Adipocyte (in vitro differentiated cells): ENCODE data around the gene RTN4IP1.
"Not testable (repeated sequence)": the region's sequence is repeated elsewhere in the genome, so short reads cannot be mapped to it uniquely, and the experiment has no call there.

Experiments
- DNase-seq: peaks from one replicate; pipeline ENCODE4 v3.0.0-alpha.2; 2015; ENCODE audit warnings: low read depth
- H3K27me3 ChIP-seq: replicated peaks from 2 replicates; pipeline ENCODE4 v1.7.0; 2013; ENCODE audit warnings: mild to moderate bottlenecking, low read length, moderate library complexity; ENCODE audit not compliant: control insufficient read depth, insufficient read depth
- H3K36me3 ChIP-seq: 2 replicates; pipeline ENCODE4 v1.7.0; 2013; ENCODE audit warnings: low read length, mild to moderate bottlenecking, moderate library complexity; ENCODE audit not compliant: control insufficient read depth, insufficient read depth, severe bottlenecking
- H3K4me1 ChIP-seq: 2 replicates; pipeline ENCODE4 v1.7.0; 2013; ENCODE audit warnings: mild to moderate bottlenecking, low read length, moderate library complexity; ENCODE audit not compliant: control insufficient read depth, insufficient read depth
- H3K4me3 ChIP-seq: 2 replicates; pipeline ENCODE4 v1.7.0; 2013; ENCODE audit warnings: mild to moderate bottlenecking, low read length, moderate library complexity
- H3K9ac ChIP-seq: 2 replicates; pipeline ENCODE4 v1.7.0; 2013; ENCODE audit warnings: mild to moderate bottlenecking, low read length, moderate library complexity
- H3K9me3 ChIP-seq: 2 replicates; pipeline ENCODE4 v1.7.0; 2013; ENCODE audit warnings: mild to moderate bottlenecking, low read length, moderate library complexity; ENCODE audit not compliant: control insufficient read depth

RTN4IP1 gene

DNA sequence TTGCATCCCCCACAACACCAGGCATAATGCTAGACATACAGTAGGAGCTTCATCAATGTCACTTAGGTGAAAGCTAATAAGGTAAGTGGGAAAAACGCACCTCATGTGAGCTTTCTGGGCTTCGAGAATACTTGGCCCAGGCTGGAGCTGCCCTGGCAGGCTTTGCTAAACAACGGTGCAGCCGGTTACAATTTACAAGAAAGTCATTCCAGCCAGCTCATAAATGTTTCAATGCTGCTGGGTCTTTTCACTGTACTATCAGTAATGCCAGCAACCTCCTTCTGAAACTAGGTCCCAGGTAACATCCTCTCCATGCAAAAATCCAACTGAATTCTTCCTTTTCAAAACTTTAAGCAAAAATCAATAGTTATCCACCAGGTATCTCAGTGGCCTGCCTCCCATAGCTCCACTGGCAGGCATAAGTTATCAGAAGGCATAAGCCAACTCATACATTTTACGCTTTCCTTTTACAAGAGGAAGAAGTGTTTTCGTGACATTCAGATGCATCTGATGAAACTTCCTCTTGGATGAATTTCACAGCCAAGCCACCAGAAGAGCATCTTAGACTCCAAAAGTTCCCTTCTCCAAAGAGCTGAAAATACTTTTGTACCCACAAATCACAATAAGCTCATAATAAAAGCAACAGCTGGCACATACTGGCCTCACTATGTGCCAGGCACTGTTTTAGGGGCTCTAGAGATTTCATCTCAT is 56.3 kb downstream of the RTN4IP1 start:
- no peaks in the 10 kb centered on the region for H3K27me3 ChIP-seq
- no peak for DNase-seq

DNA sequence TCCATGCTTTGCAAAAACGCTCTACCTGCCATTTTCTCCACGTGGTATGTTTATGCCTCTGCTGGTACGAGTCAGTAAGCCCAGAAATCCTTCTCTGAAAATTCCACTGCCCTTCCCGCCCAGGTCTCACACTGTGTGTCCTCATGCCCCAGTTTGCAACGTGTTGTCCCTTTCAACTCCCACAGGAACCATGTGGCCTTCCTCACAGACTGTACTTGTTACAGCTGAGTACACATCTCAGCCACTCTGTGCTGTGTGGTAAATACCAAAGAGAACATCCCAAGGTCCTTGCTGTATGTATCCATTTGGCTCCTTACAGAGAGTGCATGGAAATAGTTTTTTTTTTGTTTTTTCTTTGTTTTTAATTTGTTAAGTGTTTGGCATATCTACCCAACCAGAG is 56.9 kb downstream of the RTN4IP1 start:
- H3K4me3 ChIP-seq: no peak overlapping the region
- H3K36me3 ChIP-seq: peaks cover 25% of the 10 kb centered on the region
- H3K9ac ChIP-seq: no peak overlapping the region
- H3K4me1 ChIP-seq: peaks cover 29% of the 10 kb centered on the region
- DNase-seq: no peak
- H3K27me3 ChIP-seq: no peaks in the 10 kb centered on the region
- no peaks in the 10 kb centered on the region for H3K9me3 ChIP-seq

More for the DNA sequence above, 56.3 kb downstream of the RTN4IP1 start:
- Histone ChIP-seq H3K36me3 (peaks cover 20% of the 10 kb centered on the region), H3K4me3 (no peak overlapping the region), H3K9me3 (no peaks in the 10 kb centered on the region), H3K9ac (no peak overlapping the region), H3K4me1 (peaks cover 29% of the 10 kb centered on the region)

DNA sequence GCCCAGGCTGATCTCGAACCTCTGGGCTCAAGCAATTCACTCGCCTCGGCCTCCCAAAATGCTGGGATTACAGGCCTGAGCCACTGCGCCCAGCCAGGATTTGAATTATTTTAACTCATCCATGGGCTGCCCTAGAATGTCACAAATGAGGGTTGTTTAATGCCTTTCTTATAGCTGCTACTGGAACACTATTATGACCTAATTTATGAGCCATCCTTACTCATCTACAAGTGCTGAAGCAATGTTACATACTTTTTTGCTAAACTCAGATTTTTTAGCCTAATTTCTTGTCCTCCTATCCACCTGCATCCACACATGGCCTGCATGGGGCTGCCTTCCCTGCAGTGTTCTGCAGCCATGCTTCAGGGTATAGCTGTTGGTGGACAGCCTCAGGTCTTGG is 59.9 kb downstream of the RTN4IP1 start:
- Histone ChIP-seq H3K4me3 (no peak overlapping the region), H3K9me3 (no peaks in the 10 kb centered on the region)
- DNase-seq: no peak

DNA sequence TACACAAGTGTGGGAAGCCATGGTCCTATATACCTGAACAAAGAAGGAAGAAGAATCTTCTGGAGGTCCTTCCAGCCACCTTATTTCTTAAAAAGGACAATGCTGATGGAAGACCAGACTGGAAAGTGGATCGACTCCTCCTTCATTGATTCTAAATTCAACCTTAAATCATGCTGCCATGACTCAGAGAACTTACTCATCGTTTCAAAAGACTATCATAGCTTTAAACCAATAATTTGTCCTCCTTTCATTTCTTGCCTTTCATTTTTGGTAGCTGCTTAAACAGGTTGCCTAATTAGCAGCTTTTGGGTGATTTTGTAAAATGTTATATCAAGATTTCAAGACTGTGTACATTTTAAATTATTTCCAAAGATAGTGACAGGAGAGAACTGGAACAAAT is 60.8 kb downstream of the RTN4IP1 start:
- no peaks in the 10 kb centered on the region for H3K9me3 ChIP-seq
- no peaks in the 10 kb centered on the region for H3K27me3 ChIP-seq
- peaks cover 30% of the 10 kb centered on the region for H3K4me1 ChIP-seq
- peaks cover 41% of the 10 kb centered on the region for H3K36me3 ChIP-seq
- no peak for DNase-seq
- H3K9ac ChIP-seq: no peak overlapping the region
- no peak overlapping the region for H3K4me3 ChIP-seq

More for the DNA sequence above, 59.9 kb downstream of the RTN4IP1 start:
- Histone ChIP-seq H3K9ac (no peak overlapping the region), H3K36me3 (peaks cover 33% of the 10 kb centered on the region), H3K4me1 (peaks cover 32% of the 10 kb centered on the region), H3K27me3 (no peaks in the 10 kb centered on the region)

DNA sequence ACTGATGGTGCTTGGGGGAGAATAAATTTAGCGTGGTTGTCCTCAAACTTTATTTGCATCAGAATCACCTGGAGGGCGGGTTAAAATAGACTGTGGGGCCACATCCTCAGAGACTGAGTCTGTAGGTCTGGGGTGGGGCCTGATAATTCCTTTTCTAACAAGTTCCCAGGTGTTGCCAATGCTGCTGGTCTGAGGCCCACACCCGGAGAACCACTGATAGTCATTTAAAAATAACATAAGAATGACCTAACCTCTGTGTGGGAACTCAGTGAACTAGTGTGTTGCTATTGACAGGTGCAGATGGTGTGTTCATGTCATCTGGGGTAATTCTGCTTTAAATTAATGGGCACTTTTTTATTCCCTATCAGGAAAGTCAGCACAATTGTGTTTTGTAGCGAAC is 64.8 kb downstream of the RTN4IP1 start:
- DNase-seq: no peak
- Histone ChIP-seq H3K36me3 (peaks cover 43% of the 10 kb centered on the region), H3K9ac (no peak overlapping the region), H3K27me3 (no peaks in the 10 kb centered on the region), H3K4me1 (peaks cover 37% of the 10 kb centered on the region), H3K4me3 (no peak overlapping the region), H3K9me3 (no peaks in the 10 kb centered on the region)

DNA sequence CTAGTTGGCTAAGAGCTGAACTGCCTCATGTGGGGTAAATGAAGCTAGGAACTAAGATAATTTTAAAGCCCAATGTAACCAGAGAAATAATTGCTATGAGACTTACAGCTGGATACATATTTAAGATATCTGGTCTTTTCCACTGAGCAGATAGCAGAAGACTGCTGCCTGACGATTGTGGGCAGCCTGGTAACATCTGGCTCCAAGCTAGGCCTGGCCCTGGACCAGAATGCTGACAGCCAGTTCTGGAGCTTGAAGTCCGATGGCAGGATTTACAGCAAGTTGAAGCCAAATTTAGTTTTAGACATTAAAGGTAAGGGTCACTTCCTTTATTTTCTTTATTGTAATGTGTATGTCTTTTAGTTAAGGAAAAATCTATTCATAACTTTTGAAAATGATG is 65.7 kb downstream of the RTN4IP1 start:
- Histone ChIP-seq H3K4me3 (no peak overlapping the region), H3K27me3 (no peaks in the 10 kb centered on the region), H3K36me3 (peaks cover 47% of the 10 kb centered on the region), H3K9me3 (no peaks in the 10 kb centered on the region), H3K4me1 (peaks cover 30% of the 10 kb centered on the region), H3K9ac (no peak overlapping the region)
- no peak for DNase-seq

DNA sequence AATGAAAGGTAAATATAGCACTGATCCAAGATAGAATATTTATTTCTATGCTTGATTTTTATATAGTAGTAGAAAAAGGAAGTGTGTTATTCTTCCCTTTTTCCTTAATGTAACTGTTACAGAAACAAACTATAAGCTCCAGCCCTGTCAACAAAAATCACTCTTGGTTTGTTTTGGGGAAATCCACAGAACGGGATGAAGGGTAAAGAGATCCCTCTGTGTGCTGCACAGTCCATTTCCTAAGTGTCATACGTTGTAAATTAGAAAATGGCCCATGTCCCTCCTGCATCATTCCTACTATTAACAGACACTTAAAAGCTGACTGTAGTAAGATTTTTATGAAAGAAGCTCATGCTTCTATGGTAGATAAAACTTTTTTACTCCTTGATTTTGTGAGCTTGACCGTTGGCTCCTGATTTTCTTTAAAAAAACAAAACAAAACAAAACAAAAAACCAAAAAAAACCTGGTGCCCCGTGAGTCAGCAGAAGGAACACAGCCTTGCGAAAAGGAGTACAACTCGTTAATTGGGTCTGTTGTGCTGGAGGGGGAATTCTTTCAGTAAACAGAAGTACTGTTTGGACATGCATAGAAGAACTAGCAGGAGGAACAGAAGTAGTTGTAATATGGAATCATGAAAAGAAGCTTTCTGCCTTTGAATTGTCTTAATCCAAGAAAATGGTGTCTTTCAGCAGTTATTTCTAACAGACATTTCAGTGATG is 67.5 kb downstream of the RTN4IP1 start:
- H3K9me3 ChIP-seq: no peaks in the 10 kb centered on the region
- DNase-seq: peak; percentile 48

DNA sequence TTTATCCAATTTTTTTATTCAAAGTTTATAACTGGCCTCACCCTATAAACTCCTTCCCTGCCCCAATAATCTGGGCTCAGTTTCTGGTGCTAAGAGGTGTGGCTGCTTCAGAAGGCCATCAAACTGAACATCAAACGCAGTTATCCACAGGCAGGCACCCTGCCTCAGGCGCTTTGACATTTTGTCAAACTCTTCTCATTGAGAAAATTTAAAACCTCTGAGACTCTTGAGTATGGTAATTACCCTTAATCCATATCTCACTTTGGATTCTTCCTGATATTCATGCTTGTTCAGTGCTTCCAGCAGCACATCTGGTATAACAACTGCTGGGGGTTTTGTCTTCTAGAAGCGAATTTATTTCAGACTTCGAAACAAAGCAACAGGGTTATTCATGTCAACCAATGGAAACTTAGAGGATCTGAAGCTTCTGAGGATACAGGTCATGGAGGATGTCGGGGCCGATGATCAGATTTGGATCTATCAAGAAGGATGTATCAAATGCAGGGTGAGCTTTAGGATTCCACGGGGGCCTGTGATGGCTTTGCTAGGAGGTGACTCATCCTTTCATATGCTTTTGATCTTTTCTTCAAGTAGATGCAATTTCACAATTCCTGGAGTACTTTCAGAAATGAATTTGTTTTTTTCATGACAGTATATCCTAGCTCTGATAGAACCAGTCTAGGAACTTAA is 68.2 kb downstream of the RTN4IP1 start:
- Histone ChIP-seq H3K4me3 (no peak overlapping the region), H3K4me1 (peaks cover 33% of the 10 kb centered on the region), H3K9ac (no peak overlapping the region), H3K9me3 (no peaks in the 10 kb centered on the region), H3K27me3 (no peaks in the 10 kb centered on the region), H3K36me3 (peaks cover 46% of the 10 kb centered on the region)
- peak; percentile 90 for DNase-seq

More for the DNA sequence above, 67.5 kb downstream of the RTN4IP1 start:
- Histone ChIP-seq H3K9ac (peak overlapping the region; percentile 16), H3K4me1 (peaks cover 37% of the 10 kb centered on the region), H3K36me3 (peaks cover 46% of the 10 kb centered on the region), H3K4me3 (no peak overlapping the region), H3K27me3 (no peaks in the 10 kb centered on the region)

DNA sequence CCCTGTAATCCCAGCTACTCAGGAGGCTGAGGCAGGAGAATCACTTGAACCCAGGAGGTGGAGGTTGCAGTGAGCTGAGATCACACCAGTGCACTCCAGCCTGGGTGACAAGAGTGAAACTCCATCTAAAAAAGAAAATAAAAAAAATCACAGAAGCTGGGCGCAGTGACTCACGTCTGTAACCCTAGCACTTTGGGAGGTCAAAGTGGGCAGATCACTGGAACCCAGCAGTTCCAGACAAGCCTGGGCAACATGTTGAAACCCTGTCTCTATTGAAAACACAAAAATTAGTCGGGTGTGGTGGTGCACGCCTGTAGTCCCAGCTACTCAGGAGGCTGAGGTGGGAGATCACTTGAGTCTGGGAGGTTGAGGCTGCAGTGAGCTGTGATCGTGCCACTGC is 69.6 kb downstream of the RTN4IP1 start:
- not testable (repeated sequence) for H3K4me3 ChIP-seq, H3K9me3 ChIP-seq, H3K27me3 ChIP-seq, H3K9ac ChIP-seq, DNase-seq
- H3K36me3 ChIP-seq: peaks cover 52% of the 10 kb centered on the region
- H3K4me1 ChIP-seq: peaks cover 25% of the 10 kb centered on the region

DNA sequence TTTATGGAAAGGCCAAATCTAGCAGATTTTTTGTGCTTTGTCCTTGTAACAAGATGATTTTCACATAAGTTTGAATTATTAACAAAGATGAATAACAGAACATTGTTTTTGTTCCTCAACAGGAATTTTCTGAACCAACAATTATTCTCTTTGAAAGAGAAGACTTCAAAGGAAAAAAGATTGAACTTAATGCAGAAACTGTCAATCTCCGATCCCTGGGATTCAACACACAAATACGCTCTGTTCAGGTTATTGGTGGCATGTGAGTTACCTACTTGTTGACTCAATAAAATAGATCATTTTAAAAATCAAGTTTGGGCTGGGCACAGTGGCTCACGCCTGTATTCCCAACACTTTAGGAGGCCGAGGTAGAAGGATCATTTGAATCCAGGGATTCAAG is 70.9 kb downstream of the RTN4IP1 start:
- Histone ChIP-seq H3K9me3 (no peaks in the 10 kb centered on the region), H3K27me3 (no peaks in the 10 kb centered on the region), H3K4me3 (no peak overlapping the region), H3K9ac (peak overlapping the region; percentile 9), H3K36me3 (peaks cover 54% of the 10 kb centered on the region), H3K4me1 (peaks cover 25% of the 10 kb centered on the region)
- no peak for DNase-seq

DNA sequence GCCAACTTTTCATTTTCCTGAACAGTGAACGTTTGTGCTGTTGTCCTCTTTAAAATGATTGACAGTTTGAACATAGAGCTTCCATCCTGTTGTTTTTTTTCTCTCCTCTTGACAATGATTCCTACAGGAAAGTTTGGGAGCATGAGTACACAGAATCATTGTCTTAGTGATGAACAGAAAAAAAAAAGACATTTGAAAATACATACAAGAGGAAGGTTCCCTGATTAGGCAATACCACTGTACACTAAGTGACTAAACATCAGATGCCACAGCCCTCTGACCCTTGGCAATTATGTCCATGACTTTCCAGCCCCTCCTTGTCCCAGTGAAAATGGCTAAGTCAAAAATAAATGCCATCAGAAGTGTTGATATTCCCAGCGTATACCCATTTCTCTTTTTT is 71.5 kb downstream of the RTN4IP1 start:
- Histone ChIP-seq H3K4me3 (no peak overlapping the region), H3K4me1 (peaks cover 25% of the 10 kb centered on the region), H3K36me3 (peaks cover 54% of the 10 kb centered on the region), H3K27me3 (no peaks in the 10 kb centered on the region), H3K9me3 (no peaks in the 10 kb centered on the region), H3K9ac (no peak overlapping the region)
- DNase-seq: no peak
